GM12892 (cell line): ENCODE measurements around the gene NOL6.
"Not testable (repeated sequence)": the region's sequence is repeated elsewhere in the genome, so short reads cannot be mapped to it uniquely, and the experiment has no call there.

Experiments used
- DNase-seq: peaks from one replicate; pipeline ENCODE4 v3.0.0; 2011; ENCODE audit not compliant: insufficient read length
- FAIRE-seq: peaks from 2 replicates; lab custom pipeline; 2011; peaks lifted over from hg19 to GRCh38; lab: Jason Lieb, UNC
- POLR2A ChIP-seq: IDR thresholded peaks from 2 replicates; pipeline ENCODE4 v1.6.1; 2011; ENCODE audit warnings: low read depth, low read length, control low read depth
- POLR2AphosphoS5 ChIP-seq: IDR thresholded peaks from 2 replicates; pipeline ENCODE4 v1.6.1; 2011; ENCODE audit warnings: low read depth, low read length, control low read depth
- TAF1 ChIP-seq: IDR thresholded peaks from 2 replicates; pipeline ENCODE4 v1.6.1; 2011; ENCODE audit warnings: low read depth, mild to moderate bottlenecking, control low read depth, low read length, borderline replicate concordance

Gene NOL6

DNA sequence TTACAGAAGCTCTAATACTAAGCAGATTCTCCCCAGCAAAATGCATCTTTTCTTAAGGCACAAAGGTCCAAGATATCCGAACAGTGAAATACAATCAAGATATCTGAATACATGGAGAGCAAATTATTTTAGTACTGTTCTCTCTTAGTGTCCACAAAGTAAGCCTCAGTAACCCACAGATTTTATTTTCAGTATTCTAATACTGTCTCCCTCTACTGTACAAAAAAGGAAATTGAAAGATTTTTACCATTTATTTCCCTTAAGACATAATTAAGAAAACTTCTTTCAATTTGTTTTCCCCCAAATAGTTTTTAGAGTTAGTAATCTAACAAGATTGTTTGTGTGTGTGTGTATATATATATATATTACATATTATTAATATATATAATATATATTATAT is 24.7 kb upstream of the NOL6 start:
- DNase-seq = no peak
- no peak for FAIRE-seq
- TF ChIP-seq POLR2A (no peak), POLR2AphosphoS5 (no peak), TAF1 (no peak)

DNA sequence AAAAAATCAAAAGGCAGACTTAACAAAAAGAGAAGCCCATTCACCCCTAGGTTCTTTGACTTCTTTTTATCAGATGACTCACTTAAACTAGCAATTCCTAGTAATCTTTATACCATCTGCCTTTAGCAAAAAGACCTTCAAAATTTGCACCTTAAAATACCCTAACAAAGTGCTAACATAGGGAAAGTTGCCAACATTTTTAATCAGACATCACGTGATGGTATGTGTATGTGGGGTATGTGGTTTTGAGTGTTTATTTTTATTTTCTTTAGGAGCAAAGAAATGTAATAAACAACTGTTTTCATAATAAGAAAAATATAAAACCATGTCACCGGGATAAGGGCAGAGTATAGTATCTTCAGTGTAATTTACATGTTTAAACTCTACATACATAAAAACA is 20.1 kb upstream of the NOL6 start:
- not testable (repeated sequence) for DNase-seq, FAIRE-seq

DNA sequence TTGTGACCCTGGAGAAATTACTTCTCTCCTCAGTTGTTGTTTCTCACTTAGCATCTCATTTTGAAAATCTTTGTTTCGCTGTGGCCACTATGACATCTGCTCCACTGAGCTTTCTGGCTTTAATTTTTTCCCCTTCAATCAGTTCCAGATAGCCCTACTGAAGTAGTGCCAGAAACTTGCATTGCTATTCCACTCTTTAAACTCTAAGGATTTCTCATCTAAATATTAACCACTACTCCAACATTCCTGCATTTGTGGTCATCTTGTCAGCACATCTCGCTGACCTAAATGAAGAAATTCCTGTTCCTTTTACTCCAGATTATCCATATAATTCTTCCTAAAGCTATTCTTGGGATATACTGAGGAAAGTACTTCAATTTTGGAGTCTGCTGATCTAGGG is 15.3 kb upstream of the NOL6 start:
- no peak for FAIRE-seq
- TF ChIP-seq POLR2A (no peak), POLR2AphosphoS5 (no peak)
- no peak for DNase-seq

DNA sequence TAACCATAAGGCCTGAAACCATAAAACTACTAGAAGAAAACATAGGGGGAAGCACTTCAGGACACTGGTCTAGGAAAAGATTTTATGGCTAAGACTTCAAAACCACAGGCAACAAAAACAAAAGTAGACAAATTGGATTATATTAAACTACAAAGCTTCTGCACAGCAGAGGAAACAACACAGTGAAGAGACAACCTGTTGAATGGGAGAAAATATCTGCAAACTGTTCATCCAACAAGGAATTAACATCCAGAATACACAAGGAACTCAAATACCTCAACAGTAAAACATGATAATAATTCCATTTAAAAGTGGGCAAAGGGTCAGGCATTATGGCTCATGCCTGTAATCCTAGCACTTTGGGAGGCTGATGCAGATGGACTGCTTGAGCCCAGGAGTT is 11.6 kb upstream of the NOL6 start:
- not testable (repeated sequence) for FAIRE-seq, DNase-seq

DNA sequence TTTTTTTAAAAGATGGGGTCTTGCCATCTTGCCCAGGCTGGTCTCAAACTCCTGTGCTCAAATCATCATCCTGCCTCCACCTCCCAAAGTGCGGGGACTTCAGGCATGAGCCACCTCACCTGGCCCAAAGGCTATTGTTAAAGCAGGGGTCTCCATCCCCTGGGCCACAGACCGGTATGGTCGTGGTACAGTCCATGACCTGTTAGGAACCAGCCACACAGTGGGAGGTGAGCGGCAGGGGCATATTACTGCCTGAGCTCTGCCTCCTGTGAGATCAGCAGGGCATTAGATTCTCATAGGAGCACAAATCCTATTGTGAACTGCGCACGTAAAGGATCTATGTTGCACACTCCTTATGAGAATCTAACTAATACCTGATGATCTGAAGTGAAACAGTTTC is 7.3 kb upstream of the NOL6 start:
- DNase-seq = no peak
- FAIRE-seq = no peak
- no peak for TF ChIP-seq TAF1
- TF ChIP-seq POLR2AphosphoS5 = no peak
- TF ChIP-seq POLR2A = no peak

DNA sequence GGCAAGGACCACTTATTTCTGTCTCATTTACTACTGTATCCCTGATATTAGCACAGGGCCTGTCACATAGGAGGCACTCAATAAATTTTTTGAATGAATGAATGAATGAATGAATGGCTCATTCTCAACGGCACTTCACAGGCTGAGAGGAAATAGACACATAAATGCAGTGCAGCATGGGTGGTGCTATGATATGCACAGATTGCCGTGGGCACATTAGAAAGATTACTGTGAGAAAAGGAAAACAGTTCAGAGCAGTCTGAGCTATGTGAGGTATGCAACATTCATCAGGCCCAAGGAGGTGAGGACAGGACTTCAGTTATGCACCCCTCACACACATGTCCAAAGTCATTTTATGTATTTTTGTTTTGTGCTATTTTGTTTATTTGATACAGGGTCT is 6.4 kb upstream of the NOL6 start:
- FAIRE-seq (no peak), DNase-seq (no peak)
- no peak for TF ChIP-seq POLR2AphosphoS5
- no peak for TF ChIP-seq TAF1
- no peak for TF ChIP-seq POLR2A

DNA sequence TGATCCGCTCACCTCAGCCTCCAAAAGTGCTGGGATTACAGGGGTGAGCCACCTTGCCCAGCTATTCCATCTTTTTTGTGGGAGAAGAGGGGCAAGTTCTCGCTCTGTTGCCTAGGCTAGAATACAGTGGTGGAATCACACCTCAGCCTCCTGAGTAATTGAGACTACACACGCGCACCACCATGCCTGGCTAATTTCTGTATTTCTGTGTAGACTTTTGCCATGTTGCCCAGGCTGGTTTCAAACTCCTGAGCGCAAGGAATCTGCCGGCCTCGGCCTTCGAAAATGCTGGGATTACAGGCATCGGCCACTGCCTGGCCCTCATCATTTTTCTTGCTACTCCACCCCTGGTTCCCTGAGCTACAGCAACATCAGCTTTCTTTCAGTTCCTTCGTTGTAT is 2.8 kb upstream of the NOL6 start:
- TF ChIP-seq POLR2AphosphoS5 = no peak
- no peak for TF ChIP-seq POLR2A
- TF ChIP-seq TAF1 = no peak
- FAIRE-seq = no peak
- no peak for DNase-seq

DNA sequence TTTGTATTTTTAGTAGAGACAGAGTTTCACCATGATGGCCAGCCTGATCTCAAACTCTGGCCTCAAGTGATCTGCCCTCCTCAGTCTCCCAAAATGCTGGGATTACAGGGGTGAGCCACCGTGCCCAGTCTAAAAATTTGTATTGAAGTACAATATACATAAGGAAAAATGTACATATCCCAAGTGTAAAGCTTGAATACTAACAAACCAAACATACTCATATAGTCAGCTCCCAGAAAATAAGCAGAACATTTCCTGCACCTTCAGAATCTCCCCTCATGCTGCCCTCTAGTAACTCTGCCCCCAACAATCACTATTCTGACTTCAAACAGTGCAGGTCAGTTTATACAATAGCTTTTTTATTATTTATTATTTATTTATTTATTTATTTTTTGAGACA is 1.6 kb upstream of the NOL6 start:
- TF ChIP-seq POLR2AphosphoS5 (no peak), POLR2A (no peak), TAF1 (no peak)
- FAIRE-seq (no peak), DNase-seq (no peak)

DNA sequence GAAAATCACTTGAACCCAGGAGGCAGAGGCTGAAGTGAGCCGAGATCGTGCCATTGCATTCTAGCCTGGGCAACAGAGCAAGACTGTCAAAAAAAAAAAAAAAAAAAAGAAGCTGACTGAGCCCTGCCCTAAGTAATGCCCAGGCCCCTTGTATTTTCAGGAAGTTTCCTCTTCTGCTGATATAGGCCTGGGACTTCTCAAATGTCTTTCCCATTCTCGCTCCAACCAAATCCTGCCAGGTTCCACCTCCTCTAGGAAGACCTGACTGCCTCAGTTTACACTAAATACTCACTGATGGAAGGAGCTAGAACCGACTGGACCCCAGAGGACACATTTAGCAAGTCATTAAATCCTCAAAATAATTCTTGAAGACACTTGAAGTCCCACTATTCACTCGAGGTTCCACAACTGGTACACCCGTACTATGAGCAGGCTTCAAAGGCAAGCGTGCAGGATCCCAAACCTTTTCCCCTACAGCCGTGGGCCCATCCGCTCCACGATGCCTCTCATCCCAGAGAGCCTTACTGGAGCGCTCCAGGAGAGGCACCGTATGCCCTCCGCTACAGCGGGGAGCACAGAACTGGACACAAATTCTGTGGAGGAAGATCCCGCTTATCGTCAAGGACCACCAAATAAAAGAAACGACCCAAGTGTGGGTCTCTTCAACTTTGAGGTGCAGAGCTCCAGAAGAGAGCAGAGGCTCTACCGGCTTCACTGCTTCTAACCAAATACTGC is 676 bp downstream of the NOL6 start:
- DNase-seq (no peak), FAIRE-seq (no peak)
- TF ChIP-seq POLR2A (no peak), TAF1 (no peak), POLR2AphosphoS5 (no peak)

DNA sequence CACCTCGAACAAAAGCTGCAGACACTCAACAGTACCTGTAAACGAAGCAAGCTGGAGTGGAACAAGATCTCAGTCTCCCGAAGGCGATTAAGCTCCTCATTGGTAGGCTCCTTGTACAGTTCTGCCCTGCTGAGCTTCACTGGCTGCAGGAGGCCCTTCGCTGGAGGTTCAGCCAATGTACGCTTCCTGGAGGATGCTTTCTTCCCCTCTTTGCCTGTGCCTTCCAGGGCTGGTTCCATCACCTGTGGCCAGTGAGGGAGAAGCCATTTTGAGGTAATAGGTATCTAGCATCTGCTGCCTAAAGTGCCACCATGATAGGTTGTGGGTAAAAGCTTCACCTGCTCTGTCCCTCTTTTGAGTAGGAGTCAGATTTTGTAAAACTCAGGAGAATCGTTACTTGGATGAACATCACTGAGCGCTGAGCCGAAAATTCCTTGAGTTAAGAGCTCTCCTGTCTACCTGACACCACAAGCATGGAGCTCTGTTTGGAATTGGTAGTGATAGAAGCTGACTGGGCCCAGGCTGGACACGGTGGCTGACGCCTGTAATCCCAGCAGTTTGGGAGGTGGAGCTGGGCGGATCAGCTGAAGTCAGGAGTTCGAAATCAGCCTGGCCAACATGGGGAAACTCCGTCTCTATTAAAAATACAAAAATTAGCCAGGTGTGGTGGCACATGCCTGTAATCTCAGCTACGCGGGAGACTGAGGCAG is 1.4 kb downstream of the NOL6 start:
- DNase-seq (no peak), FAIRE-seq (peak; percentile 24)
- TF ChIP-seq POLR2AphosphoS5 (no peak), POLR2A (no peak), TAF1 (no peak)

DNA sequence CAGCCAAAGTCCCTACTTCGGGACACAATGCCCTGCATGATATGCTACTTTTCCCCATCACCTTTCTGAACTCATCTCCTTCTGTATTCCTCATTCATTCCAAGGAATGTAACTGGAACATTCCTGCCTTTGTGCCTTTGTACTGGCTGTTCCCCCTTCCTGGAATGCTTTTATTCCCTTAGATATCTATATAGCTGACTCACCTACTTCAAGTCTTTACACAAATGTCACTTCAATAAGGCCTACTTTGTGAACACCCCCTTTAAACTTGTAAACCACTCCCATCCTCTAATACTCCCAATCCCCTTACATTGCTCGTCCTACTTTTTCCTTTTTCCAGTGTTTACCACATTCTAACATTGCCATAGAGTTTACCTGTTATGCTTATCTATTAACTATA is 2.4 kb downstream of the NOL6 start:
- no peak for FAIRE-seq
- no peak for TF ChIP-seq TAF1
- TF ChIP-seq POLR2A = no peak
- no peak for TF ChIP-seq POLR2AphosphoS5
- DNase-seq = no peak

DNA sequence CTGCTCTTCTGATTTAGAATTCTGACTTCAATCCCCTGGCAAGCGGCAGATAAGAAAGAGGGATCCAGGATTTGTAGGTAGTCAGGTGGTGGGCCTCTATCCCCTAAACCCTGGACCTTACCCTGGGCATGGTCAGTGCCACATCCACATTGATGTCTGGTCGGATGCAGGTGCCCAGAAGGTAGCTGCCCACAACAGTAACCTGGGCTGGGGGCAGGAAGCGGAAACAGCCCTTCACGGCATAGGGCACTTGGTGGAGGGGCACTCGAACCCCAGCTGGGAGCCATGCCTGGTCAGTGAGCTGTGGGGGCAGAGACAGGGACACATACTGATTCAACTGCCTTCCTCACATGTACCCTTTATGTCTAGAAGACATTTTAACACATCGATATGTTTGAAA is 3.8 kb downstream of the NOL6 start:
- no peak for FAIRE-seq
- no peak for DNase-seq
- TF ChIP-seq TAF1 (no peak), POLR2AphosphoS5 (no peak), POLR2A (no peak)
